Measurements from ENCODE around the gene TGM3. TPM values are rescaled to one million over a fixed set of nuclear protein-coding genes. Genes with fewer than 3 reads are reported as not detected.

The TGM3 gene
- total RNA-seq, 1 experiment from 2014 or later, result not detected

- H3K79me2 ChIP-seq (ENCODE audit: insufficient read depth, low read length), result no peaks in the 10 kb centered on the region
- H3K27me3 ChIP-seq (ENCODE audit: insufficient read depth, low read length), result no peaks in the 10 kb centered on the region
- H3K4me1 ChIP-seq (ENCODE audit: control insufficient read depth in 1 of 2, insufficient read depth in 2 of 2, low read length in 2 of 2), result peaks cover 0 to 8% of the 10 kb centered on the region in 2 experiments; a peak in 2 of 4 replicates
- ChIA-PET CTCF (interaction anchor here (0.8 to 2.6 kb wide), 13 partner anchors 9 to 288 kb away, joined by 3 to 20 read pairs (median 3); no protein-coding TSS in a partner anchor), POLR2A (interaction anchor here (0.6 to 1.2 kb wide), 3 partner anchors 78 to 267 kb away, joined by 3 to 4 read pairs (median 4); no protein-coding TSS in a partner anchor), RAD21 (ENCODE audit: low non-redundant PET in 1 of 2, low total read pairs in 2 of 2, uncharacterized antibody in 2 of 2, unreplicated experiment in 2 of 2) (interaction anchor here (0.5 to 0.9 kb wide), 2 partner anchors 20 to 65 kb away, joined by 3 to 5 read pairs; no protein-coding TSS in a partner anchor)
- intact Hi-C loops (cut with micrococcal nuclease), result no loop called here
- no peaks in the 10 kb centered on the region for H3K9me2 ChIP-seq (ENCODE audit: insufficient read depth)
- H4K20me1 ChIP-seq (ENCODE audit: insufficient read depth), result no peaks in the 10 kb centered on the region
- H3K36me3 ChIP-seq (ENCODE audit: control insufficient read depth in 1 of 2, insufficient read depth in 2 of 2, low read length in 2 of 2), result no peaks in the 10 kb centered on the region
- H3K4me3 ChIP-seq (replicated peaks in 1 of 2; ENCODE audit: low read depth in 1 of 2, low read length in 2 of 2), result no peak overlapping the region
- no peak for TF ChIP-seq SIN3A (IDR thresholded peaks at IDR 0.05; ENCODE audit: low read depth)
- TF ChIP-seq POLR2AphosphoS5 (IDR thresholded peaks at IDR 0.05; ENCODE audit: low read depth, low read length), result no peak
- TF ChIP-seq RAD21 (IDR thresholded peaks at IDR 0.05; ENCODE audit: low read depth), result no peak
- no peak for TF ChIP-seq CEBPB (IDR thresholded peaks at IDR 0.05; ENCODE audit: low read depth)
- H3K9ac ChIP-seq (ENCODE audit: low read length), result no peak overlapping the region
- ATAC-seq (peak; percentile 43), DNase-seq (ENCODE audit: low read depth, low spot score) (no peak)
- H3K4me2 ChIP-seq (ENCODE audit: low read length), result peak overlapping the region; percentile 54
- no TSS peak for BruUV-seq (replicated peaks)
- H2AFZ ChIP-seq (ENCODE audit: low read depth, low read length, poor library complexity, severe bottlenecking), result no peak overlapping the region
- H3K9me3 ChIP-seq (ENCODE audit: control insufficient read depth in 1 of 2, insufficient read depth in 1 of 2, low read depth in 1 of 2, low read length in 2 of 2), result no peaks in the 10 kb centered on the region; a peak in 1 of 4 replicates
- H3K27ac ChIP-seq (ENCODE audit: low read depth, low read length), result no peak overlapping the region
These were observed 90.8 kb downstream of the TGM3 start for GRCh38 chr20:2386516-2387179.

- Histone ChIP-seq H3K4me3 (replicated peaks in 1 of 2; ENCODE audit: low read depth in 1 of 2, low read length in 2 of 2) (no peak overlapping the region), H2AFZ (ENCODE audit: low read depth, low read length, poor library complexity, severe bottlenecking) (no peak overlapping the region), H3K9ac (ENCODE audit: low read length) (no peak overlapping the region), H3K9me2 (ENCODE audit: insufficient read depth) (no peaks in the 10 kb centered on the region), H3K27me3 (ENCODE audit: insufficient read depth, low read length) (no peaks in the 10 kb centered on the region), H3K4me1 (ENCODE audit: control insufficient read depth in 1 of 2, insufficient read depth in 2 of 2, low read length in 2 of 2) (peaks cover 0 to 8% of the 10 kb centered on the region in 2 experiments; a peak in 2 of 4 replicates), H3K36me3 (ENCODE audit: control insufficient read depth in 1 of 2, insufficient read depth in 2 of 2, low read length in 2 of 2) (no peaks in the 10 kb centered on the region), H3K27ac (ENCODE audit: low read depth, low read length) (no peak overlapping the region), H3K9me3 (ENCODE audit: control insufficient read depth in 1 of 2, insufficient read depth in 1 of 2, low read depth in 1 of 2, low read length in 2 of 2) (no peaks in the 10 kb centered on the region; a peak in 1 of 4 replicates), H3K79me2 (ENCODE audit: insufficient read depth, low read length) (no peaks in the 10 kb centered on the region), H4K20me1 (ENCODE audit: insufficient read depth) (no peaks in the 10 kb centered on the region), H3K4me2 (ENCODE audit: low read length) (peak overlapping the region; percentile 54)
- TF ChIP-seq YY1 (IDR thresholded peaks at IDR 0.05; ENCODE audit: extremely low read depth, insufficient replicate concordance, low read depth, low read length) (no peak), EGR1 (IDR thresholded peaks at IDR 0.05; ENCODE audit: low read depth) (no peak), JUND (IDR thresholded peaks at IDR 0.05) (no peak), POLR2A (IDR thresholded peaks at IDR 0.05; ENCODE audit: borderline replicate concordance, extremely low read depth, insufficient read depth, insufficient read length) (no peak), RAD21 (IDR thresholded peaks at IDR 0.05; ENCODE audit: low read depth) (peak; percentile 49), EZH2 (IDR thresholded peaks at IDR 0.05) (no peak), EZH2phosphoT487 (IDR thresholded peaks at IDR 0.05; ENCODE audit: borderline replicate concordance) (no peak), SP1 (IDR thresholded peaks at IDR 0.05; ENCODE audit: low read depth) (no peak), CEBPB (IDR thresholded peaks at IDR 0.05; ENCODE audit: low read depth) (no peak), SRF (IDR thresholded peaks at IDR 0.05; ENCODE audit: low read depth) (no peak), ZNF274 (IDR thresholded peaks at IDR 0.05; ENCODE audit: low read depth, low read length) (no peak)
- TF ChIP-seq, protein P1, sequence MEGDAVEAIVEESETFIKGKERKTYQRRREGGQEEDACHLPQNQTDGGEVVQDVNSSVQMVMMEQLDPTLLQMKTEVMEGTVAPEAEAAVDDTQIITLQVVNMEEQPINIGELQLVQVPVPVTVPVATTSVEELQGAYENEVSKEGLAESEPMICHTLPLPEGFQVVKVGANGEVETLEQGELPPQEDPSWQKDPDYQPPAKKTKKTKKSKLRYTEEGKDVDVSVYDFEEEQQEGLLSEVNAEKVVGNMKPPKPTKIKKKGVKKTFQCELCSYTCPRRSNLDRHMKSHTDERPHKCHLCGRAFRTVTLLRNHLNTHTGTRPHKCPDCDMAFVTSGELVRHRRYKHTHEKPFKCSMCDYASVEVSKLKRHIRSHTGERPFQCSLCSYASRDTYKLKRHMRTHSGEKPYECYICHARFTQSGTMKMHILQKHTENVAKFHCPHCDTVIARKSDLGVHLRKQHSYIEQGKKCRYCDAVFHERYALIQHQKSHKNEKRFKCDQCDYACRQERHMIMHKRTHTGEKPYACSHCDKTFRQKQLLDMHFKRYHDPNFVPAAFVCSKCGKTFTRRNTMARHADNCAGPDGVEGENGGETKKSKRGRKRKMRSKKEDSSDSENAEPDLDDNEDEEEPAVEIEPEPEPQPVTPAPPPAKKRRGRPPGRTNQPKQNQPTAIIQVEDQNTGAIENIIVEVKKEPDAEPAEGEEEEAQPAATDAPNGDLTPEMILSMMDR (IDR thresholded peaks at IDR 0.05 in 2 of 3, conservative IDR thresholded peaks at IDR 0.05 in 1 of 3; ENCODE audit: borderline replicate concordance in 1 of 3, insufficient read depth in 1 of 3, low read depth in 2 of 3, low read length in 2 of 3), result peak; percentile 52 to 81 (median 80); a peak in 5 of 6 replicates
- TF ChIP-seq, protein P2, sequence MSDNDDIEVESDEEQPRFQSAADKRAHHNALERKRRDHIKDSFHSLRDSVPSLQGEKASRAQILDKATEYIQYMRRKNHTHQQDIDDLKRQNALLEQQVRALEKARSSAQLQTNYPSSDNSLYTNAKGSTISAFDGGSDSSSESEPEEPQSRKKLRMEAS (IDR thresholded peaks at IDR 0.05), result no peak
- POLR2A ChIA-PET, result interaction anchor here (0.8 to 1.2 kb wide), 2 partner anchors 179 to 266 kb away, joined by 3 to 4 read pairs; no protein-coding TSS in a partner anchor
- ATAC-seq, result peak; percentile 93
- RAD21 ChIA-PET (ENCODE audit: low non-redundant PET in 1 of 2, low total read pairs in 2 of 2, uncharacterized antibody in 2 of 2, unreplicated experiment in 2 of 2), result interaction anchor here (0.5 to 0.9 kb wide), 2 partner anchors 19 to 65 kb away, joined by 3 to 5 read pairs; no protein-coding TSS in a partner anchor
- CTCF ChIA-PET, result interaction anchor here (0.8 to 2.6 kb wide), 14 partner anchors 8 to 287 kb away, joined by 3 to 20 read pairs (median 4); no protein-coding TSS in a partner anchor
- no TSS peak for BruUV-seq (replicated peaks)
- intact Hi-C loops (cut with micrococcal nuclease), result no loop called here
- DNase-seq (ENCODE audit: low read depth, low spot score), result peak; percentile 39
These were observed 91.4 kb downstream of the TGM3 start for GRCh38 chr20:2387180-2387577.

All from HCT116 (cell line).